A673 (cell line): ENCODE results near the gene HOXC12. TPM values are rescaled to one million over a fixed set of nuclear protein-coding genes. Genes with fewer than 3 reads are reported as not detected.
A peak's percentile ranks its signal among the peaks of the same experiment; 100 is the strongest.

Source experiments
- microRNA-seq: library from miRNA; unstranded; fragments of <30 nt; microRNA quantifications from one replicate; pipeline ENCODE4 v1.2.0, GENCODE V29; 2021
- total RNA-seq: library from RNA; stranded (reverse); gene quantifications from 2 replicates; pipeline ENCODE4 v1.2.3, GENCODE V29; 2021

Gene HOXC12
- total RNA-seq, 1 experiment from 2014 or later = 4.6 TPM

Small RNA genes within 50 kb of the gene (microRNA-seq; reads per million reads assigned to microRNA genes)
- gene MIR196A2 = 1,062 reads per million, percentile 81 among the genes with 10 or more reads in this experiment

Other genes with a start within 250 kb of the HOXC12 start
- gene CALCOCO1, start 227.5 kb upstream of the HOXC12 start, total RNA-seq = 16.8 and 34.0 TPM in 2 replicates
- gene CISTR, start 202.9 kb upstream of the HOXC12 start, total RNA-seq = not detected in 2 replicates
- 10.1 and 10.7 TPM in 2 replicates for gene HOXC13, start 16.1 kb upstream of the HOXC12 start, total RNA-seq
- gene HOXC11, start 18.2 kb downstream of the HOXC12 start, total RNA-seq = 5.7 and 7.0 TPM in 2 replicates
- 5.4 and 5.5 TPM in 2 replicates for gene HOTAIR, start 20.1 kb downstream of the HOXC12 start, total RNA-seq
- 27.8 and 30.4 TPM in 2 replicates for gene HOXC10, start 30.2 kb downstream of the HOXC12 start, total RNA-seq
- gene HOXC9, start 45.3 kb downstream of the HOXC12 start, total RNA-seq = 21.1 and 22.3 TPM in 2 replicates
- 10.9 and 11.1 TPM in 2 replicates for gene HOXC8, start 54.1 kb downstream of the HOXC12 start, total RNA-seq
- gene HOXC6, start 73.5 kb downstream of the HOXC12 start, total RNA-seq = 20.8 and 22.3 TPM in 2 replicates
- gene HOXC5, start 78.1 kb downstream of the HOXC12 start, total RNA-seq = 1.6 and 1.9 TPM in 2 replicates
- gene HOXC4, start 98.9 kb downstream of the HOXC12 start, total RNA-seq = 9.6 and 9.8 TPM in 2 replicates
- gene SMUG1, start 234.1 kb downstream of the HOXC12 start, total RNA-seq = 27.7 and 32.8 TPM in 2 replicates